Activated CD4-positive, alpha-beta T cell treated with anti-CD3 and anti-CD28 coated beads, Interleukin-2, Interleukin-6, amounts not matched to agents 100 ng/mL and 50 ng/mL, durations not matched to agents 16 hours and 8 hours (primary cell): ENCODE results near the gene C1QTNF3.
"Not testable (repeated sequence)": the region's sequence is repeated elsewhere in the genome, so short reads cannot be mapped to it uniquely, and the experiment has no call there.

Experiments
- DNase-seq: peaks from one replicate; pipeline ENCODE4 v3.0.0-alpha.2; 2020

Gene C1QTNF3

GRCh38 chr5:34017254-34017653 lies 25.8 kb downstream of the C1QTNF3 start:
- DNase-seq, result no peak

- DNase-seq, result no peak
Measured at GRCh38 chr5:34016750-34017149, 26.3 kb downstream of the C1QTNF3 start.

GRCh38 chr5:34016222-34016621 lies 26.8 kb downstream of the C1QTNF3 start:
- DNase-seq, result no peak

GRCh38 chr5:34015120-34015822 lies 27.7 kb downstream of the C1QTNF3 start:
- no peak for DNase-seq

GRCh38 chr5:34014626-34015025 lies 28.4 kb downstream of the C1QTNF3 start:
- DNase-seq, result no peak

- no peak for DNase-seq
Measured at GRCh38 chr5:34013547-34013946, 29.5 kb downstream of the C1QTNF3 start.

GRCh38 chr5:34012791-34013190 lies 30.2 kb downstream of the C1QTNF3 start:
- no peak for DNase-seq

- DNase-seq, result no peak
Measured at GRCh38 chr5:34011536-34011935, 31.5 kb downstream of the C1QTNF3 start.

GRCh38 chr5:34010146-34010545 lies 32.9 kb downstream of the C1QTNF3 start:
- not testable (repeated sequence) for DNase-seq

- DNase-seq, result no peak
Measured at GRCh38 chr5:34009610-34010009, 33.4 kb downstream of the C1QTNF3 start.

- no peak for DNase-seq
Measured at GRCh38 chr5:34008802-34009201, 34.2 kb downstream of the C1QTNF3 start.

- peak; percentile 96 for DNase-seq
Measured at GRCh38 chr5:34007621-34008600, 35.1 kb downstream of the C1QTNF3 start, which contains the start of gene AMACR. Gene AMACR, minus strand, starts transcription at chr5:34008050. Its CDS starts 31 bp downstream, at chr5:34008019.

GRCh38 chr5:34007201-34007620 lies 35.8 kb downstream of the C1QTNF3 start:
- no peak for DNase-seq

GRCh38 chr5:34005681-34006080 lies 37.3 kb downstream of the C1QTNF3 start:
- DNase-seq, result no peak

- DNase-seq, result peak; percentile 30
Measured at GRCh38 chr5:34005211-34005610, 37.8 kb downstream of the C1QTNF3 start.

- DNase-seq, result no peak
Measured at GRCh38 chr5:34003941-34004340, 39.1 kb downstream of the C1QTNF3 start.

- DNase-seq, result no peak
Measured at GRCh38 chr5:34002629-34003328, 40.2 kb downstream of the C1QTNF3 start.

- no peak for DNase-seq
Measured at GRCh38 chr5:34001241-34001841, 41.7 kb downstream of the C1QTNF3 start.

- DNase-seq, result no peak
Measured at GRCh38 chr5:33999978-34000377, 43.0 kb downstream of the C1QTNF3 start.

GRCh38 chr5:33997331-33997983 lies 45.6 kb downstream of the C1QTNF3 start:
- DNase-seq, result peak; percentile 63

- DNase-seq, result no peak
Measured at GRCh38 chr5:33995865-33996264, 47.1 kb downstream of the C1QTNF3 start.

- peak; percentile 54 for DNase-seq
Measured at GRCh38 chr5:33994845-33995244, 48.2 kb downstream of the C1QTNF3 start.
